HepG2 (cell line): ENCODE results near the gene TSPAN9. TPM values are rescaled to one million over a fixed set of nuclear protein-coding genes. Genes with fewer than 3 reads are reported as not detected.
A peak's percentile ranks its signal among the peaks of the same experiment; 100 is the strongest.

Experiments
- ARID2 ChIP-seq: sonication (generic); formaldehyde crosslinking; IDR thresholded peaks from 2 replicates; pipeline ENCODE4 v1.8.1; 2022; ENCODE audit warnings: mild to moderate bottlenecking, missing genetic modification reagents, borderline replicate concordance
- CBFB ChIP-seq: sonication (generic); formaldehyde crosslinking; IDR thresholded peaks from 2 replicates; pipeline ENCODE4 v1.4.0; 2020; ENCODE audit warnings: missing genetic modification reagents
- CHCHD3 ChIP-seq: sonication (generic); formaldehyde crosslinking; IDR thresholded peaks from 2 replicates; pipeline ENCODE4 v1.8.0; 2022; ENCODE audit warnings: mild to moderate bottlenecking, missing genetic modification reagents, moderate library complexity
- ESRRA ChIP-seq: sonication (generic); formaldehyde crosslinking; IDR thresholded peaks from 2 replicates; pipeline ENCODE4 v1.5.1; 2020; ENCODE audit warnings: mild to moderate bottlenecking, low read depth, missing genetic modification reagents
- FOXM1 ChIP-seq: sonication (generic); formaldehyde crosslinking; IDR thresholded peaks from 2 replicates; pipeline ENCODE4 v1.5.0; 2020; ENCODE audit warnings: missing genetic modification reagents
- GATAD1 ChIP-seq: IDR thresholded peaks from 2 replicates; pipeline ENCODE4 v1.6.1; 2016; ENCODE audit warnings: missing genetic modification reagents, missing compliant biosample characterization
- KDM5B ChIP-seq: sonication (generic); formaldehyde crosslinking; IDR thresholded peaks from 2 replicates; pipeline ENCODE4 v1.4.0; 2020; ENCODE audit warnings: missing genetic modification reagents, mild to moderate bottlenecking, borderline replicate concordance
- MXI1 ChIP-seq: IDR thresholded peaks from 3 replicates; pipeline ENCODE4 v1.6.1; 2012; ENCODE audit warnings: low read depth, low read length, inconsistent platforms, borderline replicate concordance
- PRMT3 ChIP-seq: sonication (generic); formaldehyde crosslinking; IDR thresholded peaks from 2 replicates; pipeline ENCODE4 v1.8.1; 2022; ENCODE audit warnings: low read depth, mild to moderate bottlenecking, moderate library complexity, missing genetic modification reagents, borderline replicate concordance
- RAD51 ChIP-seq: fragments of 450-650 bp; IDR thresholded peaks from 2 replicates; pipeline ENCODE4 v1.6.1; 2016; ENCODE audit warnings: borderline replicate concordance
- RFX3 ChIP-seq: IDR thresholded peaks from 2 replicates; pipeline ENCODE4 v1.6.1; 2016; ENCODE audit warnings: missing biosample characterization, missing genetic modification reagents
- SMAD3 ChIP-seq: sonication (generic); formaldehyde crosslinking; IDR thresholded peaks from 2 replicates; pipeline ENCODE4 v1.4.0; 2020; ENCODE audit warnings: missing genetic modification reagents
- SNAPC5 ChIP-seq: sonication (generic); formaldehyde crosslinking; IDR thresholded peaks from 2 replicates; pipeline ENCODE4 v1.8.1; 2023; ENCODE audit warnings: mild to moderate bottlenecking, missing genetic modification reagents, borderline replicate concordance
- YY1 ChIP-seq: IDR thresholded peaks from 2 replicates; pipeline ENCODE4 v1.6.1; 2011; ENCODE audit warnings: low read length, low read depth, moderate library complexity, mild to moderate bottlenecking; ENCODE audit not compliant: insufficient read depth, insufficient replicate concordance
- ZBTB25 ChIP-seq: IDR thresholded peaks from 2 replicates; pipeline ENCODE4 v1.6.1; 2018; ENCODE audit warnings: missing genetic modification reagents
- ZBTB49 ChIP-seq: sonication (generic); formaldehyde crosslinking; IDR thresholded peaks from 2 replicates; pipeline ENCODE4 v1.4.0; 2020; ENCODE audit warnings: missing genetic modification reagents, borderline replicate concordance
- ZFP1 ChIP-seq: IDR thresholded peaks from 2 replicates; pipeline ENCODE4 v1.6.1; 2016
- ZNF136 ChIP-seq: sonication (generic); formaldehyde crosslinking; IDR thresholded peaks from 2 replicates; pipeline ENCODE4 v1.8.1; 2022; ENCODE audit warnings: low read depth, mild to moderate bottlenecking, moderate library complexity, missing genetic modification reagents
- ZNF432 ChIP-seq: sonication (generic); formaldehyde crosslinking; IDR thresholded peaks from 2 replicates; pipeline ENCODE4 v1.5.0; 2020; ENCODE audit warnings: missing genetic modification reagents, mild to moderate bottlenecking, borderline replicate concordance
- ZNF441 ChIP-seq: sonication (generic); formaldehyde crosslinking; IDR thresholded peaks from 2 replicates; pipeline ENCODE4 v1.7.0; 2021; ENCODE audit warnings: missing genetic modification reagents, borderline replicate concordance
- ZNF503 ChIP-seq: sonication (generic); formaldehyde crosslinking; IDR thresholded peaks from 2 replicates; pipeline ENCODE4 v1.4.0; 2020; ENCODE audit warnings: missing genetic modification reagents
- ZNF615 ChIP-seq: sonication (generic); formaldehyde crosslinking; IDR thresholded peaks from 2 replicates; pipeline ENCODE4 v1.5.0; 2020; ENCODE audit warnings: mild to moderate bottlenecking, missing genetic modification reagents, borderline replicate concordance
- ZNF660 ChIP-seq: sonication (generic); formaldehyde crosslinking; IDR thresholded peaks from 2 replicates; pipeline ENCODE4 v1.5.1; 2020; ENCODE audit warnings: mild to moderate bottlenecking, low read depth, missing genetic modification reagents, borderline replicate concordance
- ZNF777 ChIP-seq: sonication (generic); formaldehyde crosslinking; IDR thresholded peaks from 2 replicates; pipeline ENCODE4 v1.4.0; 2020; ENCODE audit warnings: missing genetic modification reagents
- ZSCAN29 ChIP-seq: sonication (generic); formaldehyde crosslinking; conservative IDR thresholded peaks from 2 replicates; pipeline ENCODE4 v1.4.0; 2020; ENCODE audit warnings: mild to moderate bottlenecking, missing genetic modification reagents
- polyA plus RNA-seq, 8 experiments: library from polyadenylated mRNA; depleted of rRNA in 3 of 8; stranded (reverse) in 7 of 8; unstranded in 1 of 8; fragments of >200 nt; fragmentation: Illumina TruSeq in 4 of 8; extraction: Trizol in 4 of 8; gene quantifications; 2 replicates each; pipeline versions ENCODE4 v1.2.1 to v1.2.3, GENCODE V29; 2011 to 2016; ENCODE audit warnings: low read depth in 4 of 8, missing spikeins in 1 of 8, mixed read lengths in 1 of 8; ENCODE audit not compliant: insufficient read depth in 1 of 8
- total RNA-seq, 5 experiments: library from RNA; depleted of rRNA; stranded (reverse); fragments of >200 nt; fragmentation: Illumina TruSeq; extraction: Trizol; gene quantifications; 2 replicates each; pipeline ENCODE4 v1.2.3, GENCODE V29; 2016; ENCODE audit warnings: low read depth in 1 of 5

The TSPAN9 gene
- total and polyA plus RNA-seq, 2 of the 13 experiments (the other 11 are each of a cell fraction or from before 2014, with no cell fraction given), result 18.1 to 42.3 TPM

GRCh38 chr12:3165078-3165980 is 88.2 kb downstream of the TSPAN9 start (continued):
- TF ChIP-seq ZNF441 (CRISPR knock-in tag), result peak; percentile 68; the same call in 1 of the 2 replicates
- no peak for TF ChIP-seq ZNF660
- TF ChIP-seq ARID2, result no peak
- TF ChIP-seq PRMT3 (CRISPR knock-in tag), result no peak
- no peak for TF ChIP-seq CHCHD3 (CRISPR knock-in tag)
- no peak for TF ChIP-seq ZNF503 (CRISPR knock-in tag)
- no peak for TF ChIP-seq ZNF432 (CRISPR knock-in tag)
- no peak for TF ChIP-seq ZNF615 (CRISPR knock-in tag)
- no peak for TF ChIP-seq ZNF777 (CRISPR knock-in tag)
- 0 out of 2 replicates have a peak, but pooled peaks have one; percentile 44 for TF ChIP-seq GATAD1
- no peak for TF ChIP-seq ZBTB25 (CRISPR knock-in tag)
- TF ChIP-seq ZSCAN29 (CRISPR knock-in tag), result no peak
- no peak for TF ChIP-seq ZNF136 (CRISPR knock-in tag)
- no peak for TF ChIP-seq RAD51
- no peak for TF ChIP-seq SMAD3 (CRISPR knock-in tag)
- TF ChIP-seq SNAPC5 (CRISPR knock-in tag), result no peak
- TF ChIP-seq CBFB, result no peak
- peak; percentile 68; the same call in 1 of the 2 replicates for TF ChIP-seq ESRRA
- TF ChIP-seq ZFP1 (CRISPR knock-in tag), result 0 out of 2 replicates have a peak, but pooled peaks have one; percentile 34
- TF ChIP-seq MXI1, result no peak
- no peak for TF ChIP-seq ZBTB49 (CRISPR knock-in tag)
- TF ChIP-seq FOXM1 (CRISPR knock-in tag), result no peak
- TF ChIP-seq RFX3 (CRISPR knock-in tag), result no peak
- peak; percentile 50; the same call in 1 of the 2 replicates for TF ChIP-seq KDM5B (CRISPR knock-in tag)
- TF ChIP-seq YY1, result no peak
